Measurements from ENCODE around the gene NTRK1.
A peak's percentile ranks its signal among the peaks of the same experiment; 100 is the strongest.

Gene NTRK1

DNA sequence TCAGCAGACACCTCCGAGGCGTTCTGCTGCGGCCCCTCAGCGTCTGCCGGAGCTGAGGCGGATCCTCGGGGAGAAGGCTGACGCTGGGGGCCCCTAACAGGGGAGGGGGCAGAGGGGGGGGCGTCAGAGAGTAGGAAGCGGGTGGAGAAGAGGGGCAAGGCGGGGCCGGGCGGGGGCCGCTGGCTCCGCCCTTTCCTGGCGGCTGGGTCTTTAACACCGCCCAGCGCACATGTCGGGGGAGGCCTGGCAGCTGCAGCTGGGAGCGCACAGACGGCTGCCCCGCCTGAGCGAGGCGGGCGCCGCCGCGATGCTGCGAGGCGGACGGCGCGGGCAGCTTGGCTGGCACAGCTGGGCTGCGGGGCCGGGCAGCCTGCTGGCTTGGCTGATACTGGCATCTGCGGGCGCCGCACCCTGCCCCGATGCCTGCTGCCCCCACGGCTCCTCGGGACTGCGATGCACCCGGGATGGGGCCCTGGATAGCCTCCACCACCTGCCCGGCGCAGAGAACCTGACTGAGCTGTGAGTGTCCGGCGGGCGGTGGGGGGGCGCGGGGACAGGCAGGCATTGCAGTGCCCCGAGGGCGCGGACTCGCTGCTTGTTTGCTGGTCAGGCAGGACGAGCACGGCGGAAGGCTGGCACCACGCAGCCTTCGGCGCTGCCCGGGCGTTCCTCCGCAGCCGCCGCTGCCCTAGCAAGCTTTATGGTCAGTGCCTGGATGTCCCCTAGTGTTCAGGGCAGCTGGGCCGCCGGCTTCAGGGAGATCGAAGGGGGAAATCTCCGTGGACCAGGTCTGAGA is at the start of gene NTRK1:
Gene NTRK1 (plus strand): TSS at position 238 of the 796 bp plus-strand sequence. CDS start 70 bp downstream, at position 308.
- DNase-seq (ENCODE audit: low read depth, low spot score) = no peak

DNA sequence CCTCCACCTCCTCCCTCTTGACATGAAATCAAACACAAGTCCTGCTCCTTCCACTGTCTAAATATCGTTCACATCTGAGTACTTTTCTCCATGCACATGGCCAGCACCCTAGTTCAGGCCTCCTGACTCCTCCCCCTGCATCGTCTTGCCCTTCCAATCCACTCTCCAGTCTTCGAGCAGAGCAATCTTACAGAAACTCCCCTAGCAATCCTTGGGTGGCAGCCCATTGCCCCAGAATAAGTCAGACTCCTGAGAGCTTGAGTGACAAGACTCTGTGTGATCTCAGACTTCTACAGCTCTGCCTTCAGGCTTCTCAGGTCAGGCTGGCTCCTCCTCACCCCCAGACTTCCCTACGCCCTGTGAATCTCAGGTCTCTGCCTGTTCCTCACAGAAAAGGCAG is 49.5 kb upstream of the NTRK1 start:
- DNase-seq (ENCODE audit: low read depth, low spot score) = no peak

DNA sequence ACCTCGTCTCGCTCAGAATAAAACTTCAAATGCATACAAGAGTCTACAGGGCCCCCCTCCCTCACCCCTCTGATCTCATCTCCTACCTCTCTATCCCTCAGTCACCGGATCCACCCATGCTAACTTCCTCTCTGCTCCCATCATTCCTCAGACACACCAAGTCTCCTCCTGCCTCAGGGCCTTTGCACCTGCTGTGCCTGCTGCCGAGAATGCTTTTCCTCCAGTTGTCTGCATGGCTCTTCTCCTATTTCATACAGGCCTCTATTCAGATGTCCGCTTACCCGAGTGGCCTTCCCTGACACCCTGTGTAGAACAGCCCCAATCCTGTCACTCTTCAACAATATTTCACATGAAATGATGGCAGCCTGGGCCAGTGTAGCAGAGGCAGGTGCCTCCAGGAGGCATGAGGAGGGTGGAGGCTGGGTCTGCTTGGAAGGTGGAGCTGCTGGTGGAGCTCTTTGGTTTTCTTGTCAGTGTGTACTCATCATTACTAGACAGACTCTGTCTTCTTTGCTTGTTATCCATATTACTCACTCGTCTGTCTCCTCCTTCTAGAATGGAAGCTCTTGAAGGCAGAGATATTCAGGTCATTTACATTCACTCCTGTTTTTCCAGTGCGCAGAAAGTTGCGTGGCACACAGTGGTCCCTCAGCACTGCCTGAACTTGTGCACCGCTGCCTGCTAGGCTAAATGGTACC is 48.2 kb upstream of the NTRK1 start:
- no peak for DNase-seq (ENCODE audit: low read depth, low spot score)

DNA sequence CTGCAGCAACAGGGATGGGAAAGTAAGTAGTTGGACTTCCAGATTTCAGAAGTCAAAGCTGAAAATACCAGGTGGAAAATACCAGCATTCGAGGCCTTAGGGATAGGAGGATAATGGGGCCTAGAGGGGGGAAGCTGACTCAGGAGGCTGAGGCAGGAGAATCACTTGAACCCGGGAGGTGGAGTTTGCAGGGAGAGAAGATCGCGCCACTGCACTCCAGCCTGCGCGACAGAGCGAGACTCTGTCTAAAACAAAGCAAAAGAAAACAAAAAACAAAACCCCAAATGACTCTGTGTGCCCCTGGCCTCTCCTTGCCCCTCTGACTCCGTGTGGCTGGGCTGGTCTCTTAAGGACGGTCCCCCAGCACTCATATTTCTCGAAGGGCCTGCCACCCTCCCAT is 47.4 kb upstream of the NTRK1 start:
- DNase-seq (ENCODE audit: low read depth, low spot score) = no peak

DNA sequence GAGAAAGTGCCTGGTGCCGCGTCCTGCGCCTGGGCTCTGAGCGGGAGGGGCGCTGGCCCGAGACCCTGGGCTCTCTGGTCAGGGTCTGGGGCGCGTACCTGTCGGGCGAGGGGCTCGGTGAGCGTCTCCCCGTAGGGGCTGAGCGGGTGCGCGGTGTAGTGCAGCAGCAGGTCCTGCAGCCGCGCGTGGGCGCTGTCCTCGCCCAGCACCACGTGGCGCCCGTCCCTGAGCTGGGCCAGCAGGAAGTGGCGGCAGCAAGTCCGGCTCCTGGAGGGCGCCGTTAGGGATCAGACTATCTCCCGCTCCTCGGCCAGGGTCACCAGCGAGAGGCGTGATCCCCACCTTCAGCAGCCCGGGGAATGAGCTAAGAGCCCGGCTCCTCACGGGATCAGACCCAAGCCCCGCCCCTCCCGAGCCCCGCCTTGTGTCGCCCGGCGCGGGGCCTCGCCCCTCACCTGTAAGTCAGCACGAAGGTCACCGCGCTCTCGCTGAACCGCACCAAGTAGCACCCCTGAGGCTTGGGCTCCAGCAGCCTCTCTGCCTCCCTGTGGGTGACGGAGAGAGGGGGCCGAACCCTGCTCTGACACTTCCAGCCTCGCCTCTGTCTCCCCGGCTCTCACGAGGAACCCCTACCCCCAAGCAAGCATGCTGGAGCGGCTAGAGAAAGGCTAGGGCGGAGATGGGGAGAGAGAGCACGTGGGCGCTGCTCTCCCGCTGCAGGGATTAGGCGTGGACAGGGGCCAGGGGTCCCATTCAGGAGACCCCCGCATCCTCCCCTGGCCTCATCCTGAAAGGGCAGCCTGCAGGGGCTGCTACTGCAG is 46.7 kb upstream of the NTRK1 start:
- DNase-seq (ENCODE audit: low read depth, low spot score) = peak; percentile 43

DNA sequence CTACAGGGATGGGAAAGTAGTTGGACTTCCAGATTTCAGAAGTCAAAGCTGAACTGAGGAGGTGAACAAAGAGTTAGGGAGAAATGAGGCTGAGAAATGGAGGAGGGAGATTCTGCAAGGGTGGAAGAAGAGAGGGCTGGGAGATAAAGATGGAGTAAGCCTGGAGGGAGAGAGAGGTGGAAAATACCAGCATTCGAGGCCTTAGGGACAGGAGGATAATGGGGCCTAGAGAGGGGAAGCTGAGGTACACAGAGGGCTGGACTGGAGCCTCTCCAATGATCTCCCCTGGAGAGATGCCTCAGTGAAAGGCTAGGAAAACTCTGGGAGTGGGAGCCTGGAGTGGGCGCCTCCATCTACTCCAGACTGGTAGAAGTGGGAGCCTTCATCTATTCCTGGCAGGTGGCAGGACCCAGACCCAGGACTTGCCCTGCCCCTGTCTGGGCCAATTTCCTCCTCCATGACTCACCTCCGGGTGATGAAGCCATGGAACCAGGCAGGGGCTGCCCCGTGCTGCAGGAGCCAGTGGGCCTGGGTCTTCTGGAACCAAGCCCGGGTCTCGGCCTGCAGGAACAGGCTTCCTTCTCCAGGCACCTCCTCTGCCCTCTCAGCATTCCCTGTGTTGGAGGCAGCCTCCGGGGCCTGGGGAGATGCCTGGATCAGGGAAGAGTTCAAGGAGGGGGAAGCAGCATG is 45.9 kb upstream of the NTRK1 start:
- no peak for DNase-seq (ENCODE audit: low read depth, low spot score)

DNA sequence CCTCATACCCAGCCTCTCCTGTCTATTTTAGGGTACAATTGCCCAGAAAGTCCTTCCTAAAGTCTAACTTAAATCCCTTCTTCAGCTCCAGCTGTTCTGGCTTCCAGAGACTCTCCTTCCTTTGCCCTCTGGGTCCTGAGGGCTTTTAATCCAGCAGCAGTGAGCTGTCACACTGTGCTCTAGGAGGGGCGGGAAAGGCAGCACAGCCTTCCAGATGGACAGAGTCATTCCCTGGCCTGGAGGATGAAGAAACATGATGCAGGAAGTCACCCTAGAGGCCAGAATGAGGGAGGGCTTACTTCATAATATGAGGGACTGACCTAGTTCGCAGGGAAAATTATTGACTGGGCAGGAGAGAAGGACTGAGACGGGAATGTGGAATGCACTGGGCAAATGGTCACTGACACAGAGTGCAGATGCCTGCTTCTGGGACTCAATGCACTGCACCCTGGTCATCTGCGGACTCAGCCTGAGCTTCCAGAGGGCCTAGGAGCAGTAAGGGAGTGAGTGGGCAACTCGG is 45.3 kb upstream of the NTRK1 start:
- no peak for DNase-seq (ENCODE audit: low read depth, low spot score)

DNA sequence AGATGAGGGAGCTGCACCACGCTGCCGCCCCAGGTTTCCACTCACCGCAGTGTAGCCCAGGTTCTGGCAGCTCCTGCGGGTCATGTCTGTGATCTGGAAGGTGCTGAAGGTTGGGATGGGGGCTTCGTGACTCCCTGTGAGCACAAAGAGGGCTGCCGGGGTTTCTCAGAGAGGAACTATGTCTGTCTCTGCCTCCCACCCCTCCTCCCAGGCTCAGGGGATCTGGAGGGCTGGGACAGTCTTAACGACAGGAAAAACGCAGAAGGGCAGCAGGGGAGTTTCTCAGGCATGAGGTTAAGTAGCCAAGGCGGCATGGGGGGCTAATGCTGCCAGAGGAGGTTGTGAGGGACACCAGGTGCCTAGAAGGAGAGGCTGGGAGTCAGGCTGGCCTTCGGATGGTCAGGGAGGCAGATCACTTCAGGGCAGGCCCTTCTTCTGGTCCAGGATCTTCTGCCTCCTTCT is 44.7 kb upstream of the NTRK1 start:
- DNase-seq (ENCODE audit: low read depth, low spot score) = no peak

DNA sequence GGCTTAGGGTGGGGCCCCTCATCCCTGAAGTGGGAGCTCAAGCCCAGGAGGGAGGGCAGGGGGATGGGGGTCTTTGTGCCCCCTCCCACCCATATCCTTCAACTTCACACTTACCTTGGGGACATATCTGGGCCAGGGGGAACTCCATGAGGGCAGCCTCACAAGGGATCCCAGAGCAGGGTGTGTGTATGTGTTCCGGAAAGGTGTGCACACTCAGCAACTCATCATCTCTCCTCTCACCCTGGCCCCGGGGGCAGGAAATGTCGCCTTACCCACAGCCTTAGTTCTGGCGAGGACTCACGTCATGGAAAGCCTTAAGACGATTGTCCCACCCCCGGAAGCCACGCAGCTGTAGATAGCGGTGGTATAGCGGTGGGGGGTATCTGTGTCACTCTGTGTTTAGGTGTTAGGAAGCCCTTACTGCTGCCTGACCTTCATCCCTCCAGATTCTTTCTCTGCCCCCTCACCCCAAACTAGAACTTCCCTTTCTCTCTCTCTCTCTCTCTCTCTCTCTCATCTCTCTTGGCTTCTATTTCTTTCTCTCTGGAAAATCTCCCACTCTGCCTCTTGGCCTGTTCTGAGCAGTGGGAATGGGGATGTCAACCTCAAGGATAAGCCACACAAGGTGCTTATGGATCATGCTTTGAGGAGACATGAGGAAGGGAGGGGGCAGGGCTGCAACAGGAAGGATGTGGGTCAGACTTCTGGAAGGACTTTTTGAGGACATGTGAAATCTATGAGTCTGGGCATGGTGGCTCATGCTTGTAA is 43.9 kb upstream of the NTRK1 start, which contains the start of gene SH2D2A:
Gene SH2D2A (minus strand): TSS at position 288 of the 768 bp plus-strand sequence. CDS start 140 bp downstream, at position 148.
- peak; percentile 89 for DNase-seq (ENCODE audit: low read depth, low spot score)

DNA sequence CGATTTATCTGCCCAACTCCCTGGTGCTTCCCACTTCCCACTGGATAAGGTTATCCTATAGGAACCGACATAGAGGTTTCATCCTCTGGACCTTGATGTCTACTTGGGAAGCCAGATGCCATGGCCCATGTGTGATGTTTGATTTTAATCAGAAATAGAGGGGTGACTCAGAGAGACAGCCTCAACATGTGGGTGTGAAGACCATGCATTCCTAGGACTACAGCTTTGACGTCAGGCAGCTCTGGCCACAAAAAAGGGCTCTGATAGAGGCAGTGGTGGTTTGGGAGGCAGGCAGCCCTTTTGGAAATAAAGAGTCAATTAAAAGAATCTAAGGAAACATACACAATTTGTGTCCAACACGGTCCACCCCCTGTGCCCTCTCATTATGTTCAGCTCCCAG is 38.9 kb upstream of the NTRK1 start:
- DNase-seq (ENCODE audit: low read depth, low spot score) = no peak

DNA sequence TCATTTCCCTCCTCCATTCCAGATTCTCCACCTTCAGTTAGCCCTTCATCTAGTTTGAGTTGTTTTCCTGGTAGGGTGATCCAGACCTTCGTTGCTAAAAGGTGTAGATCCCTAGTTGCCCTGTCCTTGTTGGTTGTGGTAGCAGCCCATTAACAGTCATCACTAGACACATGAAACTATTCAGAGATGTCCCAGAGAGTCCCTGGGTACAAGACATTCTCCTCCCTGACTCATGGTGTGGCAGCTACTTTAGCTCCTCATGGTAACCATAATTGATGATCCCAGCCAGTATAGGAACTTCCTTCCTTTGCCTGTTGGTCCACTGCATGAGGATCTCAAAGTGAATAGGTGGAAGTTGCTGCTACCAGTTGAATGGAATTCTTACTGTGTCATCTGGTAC is 38.0 kb upstream of the NTRK1 start:
- DNase-seq (ENCODE audit: low read depth, low spot score) = no peak

DNA sequence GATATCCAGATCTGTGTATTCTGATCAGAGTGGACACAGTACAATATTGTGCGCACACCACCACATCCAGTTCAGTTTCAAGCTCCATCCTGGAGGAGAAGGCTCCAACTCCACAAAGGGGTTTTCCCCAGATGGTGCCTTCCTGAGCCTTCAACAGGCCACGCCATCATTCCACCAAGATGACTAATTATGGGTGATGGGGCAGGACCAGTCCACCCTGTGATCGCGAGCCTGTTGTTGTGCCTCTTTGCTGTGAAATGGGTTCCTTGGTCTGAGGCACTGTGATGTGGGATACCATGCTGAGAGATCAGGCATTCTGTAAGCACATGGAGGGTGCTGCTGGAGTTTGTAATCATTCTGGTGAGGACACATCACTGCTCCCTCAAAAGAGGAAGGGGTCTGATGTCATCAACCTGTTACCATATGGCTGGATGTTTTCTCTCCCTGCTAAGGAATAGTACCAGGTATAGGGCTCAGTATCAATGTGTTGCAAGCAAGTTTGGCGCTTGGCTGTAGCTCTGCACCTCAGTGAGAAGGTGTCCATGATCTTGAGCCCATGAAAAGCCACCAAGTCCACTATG is 37.4 kb upstream of the NTRK1 start:
- DNase-seq (ENCODE audit: low read depth, low spot score) = no peak

DNA sequence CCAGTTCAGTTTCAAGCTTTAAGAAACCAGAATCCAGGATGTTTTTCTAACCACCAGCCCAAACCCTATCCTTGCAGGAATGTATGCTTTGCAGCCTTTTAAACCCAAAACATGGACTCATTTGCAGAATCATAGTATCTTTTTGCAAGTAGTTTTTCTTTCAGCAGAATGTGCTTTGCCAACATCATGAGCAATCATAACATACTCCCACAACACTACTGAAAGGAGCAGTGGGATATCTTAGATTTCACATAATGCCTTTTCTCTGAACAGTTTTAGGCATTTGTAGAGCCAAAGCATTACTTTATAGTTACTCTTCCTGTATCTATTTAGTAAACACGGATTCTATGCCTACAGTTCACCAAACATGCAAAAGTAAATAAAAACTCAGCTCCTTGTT is 34.0 kb upstream of the NTRK1 start:
- no peak for DNase-seq (ENCODE audit: low read depth, low spot score)

DNA sequence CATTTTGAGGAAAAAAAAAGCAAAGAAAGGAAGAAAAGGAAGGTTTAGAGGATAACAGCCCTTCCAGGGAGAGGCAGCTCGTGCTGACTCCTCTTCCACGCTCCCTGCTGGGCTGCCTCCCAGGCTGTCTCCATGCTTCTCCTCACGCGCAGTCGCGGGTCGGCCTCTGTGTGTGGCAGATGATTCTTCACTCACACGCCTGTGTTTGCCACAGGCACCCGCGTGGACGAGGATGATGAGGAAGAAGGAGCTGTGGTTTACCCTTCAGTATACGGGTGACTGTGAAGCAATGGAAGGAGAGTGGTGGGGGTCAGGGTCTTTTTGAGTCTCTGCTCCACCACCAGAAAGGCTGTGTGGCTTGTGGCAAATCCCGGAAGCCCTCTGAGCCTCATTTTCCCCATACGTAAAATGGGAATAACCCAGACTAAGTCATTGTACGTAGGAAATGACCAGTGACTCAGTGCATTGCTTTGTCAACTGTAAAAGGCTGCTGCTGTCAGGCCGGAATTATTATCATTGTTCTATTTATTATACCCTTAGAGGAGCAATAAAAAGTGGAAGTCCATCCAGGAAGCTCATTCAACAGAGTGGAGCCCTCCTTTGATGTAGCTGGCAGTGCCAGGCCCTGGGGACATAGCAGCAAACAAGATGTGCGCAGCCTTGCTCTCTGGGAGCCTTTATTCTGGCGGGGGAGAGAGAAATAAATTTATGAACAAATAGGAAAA is 32.1 kb upstream of the NTRK1 start:
- no peak for DNase-seq (ENCODE audit: low read depth, low spot score)

DNA sequence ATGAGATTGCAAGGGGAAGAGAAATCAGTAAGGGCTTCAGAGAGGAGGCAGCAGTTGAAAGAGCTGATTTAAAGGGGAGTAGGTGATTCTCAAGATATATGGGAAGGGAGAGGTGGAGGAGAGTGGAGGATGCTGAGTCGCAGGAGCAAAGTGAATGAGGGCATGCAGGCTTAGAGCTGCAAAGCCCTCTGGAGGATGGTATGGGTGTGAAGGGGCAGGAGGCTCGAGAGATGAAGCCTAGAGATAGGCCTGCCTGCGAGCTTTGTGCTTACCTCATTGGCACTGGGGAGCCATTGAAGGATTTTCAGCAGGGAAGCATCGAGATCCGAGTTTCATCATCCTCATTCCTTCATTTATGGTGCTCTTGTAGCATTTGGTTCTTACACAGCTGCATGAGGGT is 28.2 kb upstream of the NTRK1 start:
- no peak for DNase-seq (ENCODE audit: low read depth, low spot score)

DNA sequence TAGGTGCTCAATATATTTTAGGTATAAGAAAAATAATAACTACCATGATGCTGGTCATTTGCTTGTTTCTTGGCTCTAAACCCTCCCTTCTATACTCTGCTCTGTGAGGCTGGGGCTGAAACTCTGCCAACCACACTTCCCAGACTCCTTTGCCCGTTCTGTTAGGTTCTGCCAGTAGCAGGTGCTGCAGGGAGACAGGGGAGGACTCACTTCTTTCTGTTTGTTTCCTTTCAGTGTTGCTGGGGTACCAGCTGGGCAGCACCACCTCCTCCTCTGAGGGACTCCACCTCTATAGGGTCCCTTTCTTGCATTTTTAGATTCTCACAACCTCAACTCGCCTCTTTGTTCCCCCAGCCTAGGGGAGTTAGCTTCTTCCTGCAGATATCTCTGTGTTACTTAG is 27.1 kb upstream of the NTRK1 start:
- no peak for DNase-seq (ENCODE audit: low read depth, low spot score)

DNA sequence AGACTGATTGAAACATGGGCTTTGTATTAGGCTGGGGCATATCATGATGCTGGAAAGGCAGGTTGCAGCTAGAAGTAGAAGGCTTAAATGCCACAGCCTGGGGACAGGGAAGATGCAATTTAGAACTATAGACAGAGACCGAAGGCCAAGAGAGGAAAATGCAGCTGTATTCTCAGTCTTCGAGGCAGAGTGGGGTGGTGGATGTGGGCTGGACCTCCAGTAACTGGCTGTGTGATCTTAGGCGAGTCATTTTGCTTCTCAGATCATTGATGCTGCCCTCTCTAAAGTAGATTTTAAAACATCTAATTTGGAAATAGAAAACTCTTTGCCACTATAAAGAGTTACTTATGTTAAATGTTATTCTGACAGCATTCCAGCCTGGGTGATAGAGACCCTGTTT is 26.3 kb upstream of the NTRK1 start:
- DNase-seq (ENCODE audit: low read depth, low spot score) = no peak

DNA sequence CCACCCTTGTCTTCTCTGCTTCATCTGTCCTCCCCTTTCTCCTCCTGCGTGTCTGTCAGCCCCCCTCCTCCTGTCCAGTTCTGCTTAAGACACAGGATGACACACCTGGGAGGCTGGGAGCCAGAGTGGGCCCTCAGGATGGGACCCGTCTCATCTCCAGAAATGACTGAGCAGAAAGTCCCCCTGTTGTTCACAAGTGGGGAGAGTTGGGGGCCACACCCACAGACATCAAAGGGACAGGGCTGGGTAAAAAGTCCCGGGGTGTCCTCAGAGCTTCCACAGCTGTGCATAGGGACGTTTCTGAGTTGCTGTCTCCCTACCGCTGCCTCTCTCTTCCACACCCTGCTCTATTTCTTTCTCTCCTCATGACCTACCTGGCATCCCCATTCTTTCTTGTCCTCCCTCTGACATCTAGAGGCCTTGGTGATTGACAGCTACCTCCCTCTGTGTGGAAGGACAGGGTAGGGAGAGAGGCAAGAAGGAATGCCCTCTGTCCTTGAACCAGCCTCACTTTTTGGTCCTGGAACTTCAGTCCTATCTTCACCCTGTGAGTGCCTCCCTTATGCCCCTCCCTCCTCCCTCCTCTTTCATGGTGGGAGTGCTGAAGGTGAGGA is 24.5 kb upstream of the NTRK1 start:
- DNase-seq (ENCODE audit: low read depth, low spot score) = no peak

DNA sequence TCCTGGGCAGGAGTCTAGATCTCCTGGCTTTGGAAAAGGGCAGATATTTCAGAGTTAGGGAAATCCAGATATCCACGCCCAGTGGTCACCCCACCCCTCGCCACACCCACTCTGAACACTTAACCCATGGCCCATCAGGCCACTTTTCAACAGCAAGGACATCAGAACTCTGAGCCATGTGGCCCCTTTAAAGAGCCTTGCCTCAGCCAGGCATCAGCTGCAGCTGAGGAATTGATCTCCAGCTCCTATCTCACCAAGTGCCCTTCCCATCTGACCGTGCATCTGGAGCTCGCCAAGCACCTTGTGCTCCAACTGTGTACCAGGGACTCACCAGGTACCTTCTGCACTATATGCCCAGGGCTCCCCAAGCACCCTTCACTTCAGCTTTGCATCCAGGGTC is 23.8 kb upstream of the NTRK1 start:
- DNase-seq (ENCODE audit: low read depth, low spot score) = no peak

Data from activated naive CD8-positive, alpha-beta T cell treated with anti-CD3 and anti-CD28 coated beads, Interleukin-2, amount 50 U/mL, for 16 hours (primary cell).